PC-9 (cell line): ENCODE measurements around the gene FOXP1.

ENCODE experiments used
- EZH2 ChIP-seq: fragments of 200-600 bp; sonication (generic); IDR thresholded peaks from 2 replicates; pipeline ENCODE4 v1.8.0; 2017; ENCODE audit warnings: antibody characterized with exemption, low read depth
- TF ChIP-seq, protein P1 (sequence below): fragments of 200-600 bp; sonication (generic); conservative IDR thresholded peaks from 2 replicates; pipeline ENCODE4 v1.6.1; 2017; ENCODE audit warnings: mixed run types, antibody characterized with exemption, mild to moderate bottlenecking, moderate library complexity

DNA sequence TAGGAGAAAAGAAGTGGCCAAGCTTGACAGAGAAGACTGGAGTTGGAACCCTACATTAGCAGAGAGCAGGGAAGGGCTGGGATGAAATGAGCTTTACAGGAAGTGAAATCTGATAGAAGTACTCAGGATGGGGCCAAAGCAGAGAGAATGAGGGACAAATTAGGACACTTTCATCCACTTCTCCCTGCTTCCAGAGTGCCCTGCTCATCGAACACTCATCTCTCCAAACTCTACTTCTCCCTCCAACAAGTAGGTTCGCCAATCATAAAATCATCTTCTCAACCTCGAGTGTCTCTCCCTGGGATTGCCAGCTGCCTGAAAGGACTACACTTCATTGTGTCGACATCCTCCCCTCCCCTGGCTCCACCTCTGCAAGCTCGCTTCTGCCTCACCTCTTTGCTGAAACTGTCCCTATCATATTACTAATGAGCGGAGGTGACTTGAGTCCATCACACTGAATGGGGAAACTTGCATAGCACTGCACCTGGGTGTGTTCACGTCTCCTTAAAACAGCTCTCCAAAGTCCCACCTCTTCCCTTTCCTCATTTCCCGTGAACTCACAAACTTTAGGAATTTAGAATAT, 365.8 kb downstream of the FOXP1 start:
- TF ChIP-seq, protein P1, sequence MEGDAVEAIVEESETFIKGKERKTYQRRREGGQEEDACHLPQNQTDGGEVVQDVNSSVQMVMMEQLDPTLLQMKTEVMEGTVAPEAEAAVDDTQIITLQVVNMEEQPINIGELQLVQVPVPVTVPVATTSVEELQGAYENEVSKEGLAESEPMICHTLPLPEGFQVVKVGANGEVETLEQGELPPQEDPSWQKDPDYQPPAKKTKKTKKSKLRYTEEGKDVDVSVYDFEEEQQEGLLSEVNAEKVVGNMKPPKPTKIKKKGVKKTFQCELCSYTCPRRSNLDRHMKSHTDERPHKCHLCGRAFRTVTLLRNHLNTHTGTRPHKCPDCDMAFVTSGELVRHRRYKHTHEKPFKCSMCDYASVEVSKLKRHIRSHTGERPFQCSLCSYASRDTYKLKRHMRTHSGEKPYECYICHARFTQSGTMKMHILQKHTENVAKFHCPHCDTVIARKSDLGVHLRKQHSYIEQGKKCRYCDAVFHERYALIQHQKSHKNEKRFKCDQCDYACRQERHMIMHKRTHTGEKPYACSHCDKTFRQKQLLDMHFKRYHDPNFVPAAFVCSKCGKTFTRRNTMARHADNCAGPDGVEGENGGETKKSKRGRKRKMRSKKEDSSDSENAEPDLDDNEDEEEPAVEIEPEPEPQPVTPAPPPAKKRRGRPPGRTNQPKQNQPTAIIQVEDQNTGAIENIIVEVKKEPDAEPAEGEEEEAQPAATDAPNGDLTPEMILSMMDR: no peak
- TF ChIP-seq EZH2: no peak
